Measurements from ENCODE around the gene NCAPG2. TPM values are rescaled to one million over a fixed set of nuclear protein-coding genes. Genes with fewer than 3 reads are reported as not detected.
"Not testable (repeated sequence)": the region's sequence is repeated elsewhere in the genome, so short reads cannot be mapped to it uniquely, and the experiment has no call there.

NCAPG2 gene
- total RNA-seq, 1 experiment from 2014 or later, result 36.5 TPM

- DNase-seq (ENCODE audit: extremely low read depth, low read depth), result no peak
Measured at GRCh38 chr7:158642149-158642548, 62.5 kb downstream of the NCAPG2 start.

GRCh38 chr7:158638001-158638400 lies 66.6 kb downstream of the NCAPG2 start:
- no peak for DNase-seq (ENCODE audit: extremely low read depth, low read depth)

GRCh38 chr7:158633055-158633956 lies 71.3 kb downstream of the NCAPG2 start:
- no peak for DNase-seq (ENCODE audit: extremely low read depth, low read depth)

- DNase-seq (ENCODE audit: extremely low read depth, low read depth), result no peak
Measured at GRCh38 chr7:158631574-158632195, 72.9 kb downstream of the NCAPG2 start.

GRCh38 chr7:158626289-158626688 lies 78.3 kb downstream of the NCAPG2 start:
- not testable (repeated sequence) for DNase-seq (ENCODE audit: extremely low read depth, low read depth)

GRCh38 chr7:158623241-158623640 lies 81.4 kb downstream of the NCAPG2 start:
- DNase-seq (ENCODE audit: extremely low read depth, low read depth), result no peak

GRCh38 chr7:158620839-158621441 lies 83.7 kb downstream of the NCAPG2 start:
- no peak for DNase-seq (ENCODE audit: extremely low read depth, low read depth)

GRCh38 chr7:158620418-158620817 lies 84.2 kb downstream of the NCAPG2 start:
- DNase-seq (ENCODE audit: extremely low read depth, low read depth), result no peak

- no peak for DNase-seq (ENCODE audit: extremely low read depth, low read depth)
Measured at GRCh38 chr7:158618745-158619140, 85.9 kb downstream of the NCAPG2 start.

- no peak for DNase-seq (ENCODE audit: extremely low read depth, low read depth)
Measured at GRCh38 chr7:158617737-158618128, 86.9 kb downstream of the NCAPG2 start.

- no peak for DNase-seq (ENCODE audit: extremely low read depth, low read depth)
Measured at GRCh38 chr7:158616050-158616449, 88.6 kb downstream of the NCAPG2 start.

- DNase-seq (ENCODE audit: extremely low read depth, low read depth), result no peak
Measured at GRCh38 chr7:158614700-158615099, 89.9 kb downstream of the NCAPG2 start.

- no peak for DNase-seq (ENCODE audit: extremely low read depth, low read depth)
Measured at GRCh38 chr7:158613481-158613880, 91.1 kb downstream of the NCAPG2 start.

- no peak for DNase-seq (ENCODE audit: extremely low read depth, low read depth)
Measured at GRCh38 chr7:158612546-158612945, 92.1 kb downstream of the NCAPG2 start.

- no peak for DNase-seq (ENCODE audit: extremely low read depth, low read depth)
Measured at GRCh38 chr7:158611541-158611940, 93.1 kb downstream of the NCAPG2 start.

- DNase-seq (ENCODE audit: extremely low read depth, low read depth), result no peak
Measured at GRCh38 chr7:158609313-158609974, 95.2 kb downstream of the NCAPG2 start.

- DNase-seq (ENCODE audit: extremely low read depth, low read depth), result no peak
Measured at GRCh38 chr7:158607563-158607962, 97.0 kb downstream of the NCAPG2 start.

- no peak for DNase-seq (ENCODE audit: extremely low read depth, low read depth)
Measured at GRCh38 chr7:158606671-158607424, 97.8 kb downstream of the NCAPG2 start.

GRCh38 chr7:158606129-158606528 lies 98.5 kb downstream of the NCAPG2 start:
- DNase-seq (ENCODE audit: extremely low read depth, low read depth), result no peak

All from NCI-H460 (cell line).